Breast epithelium (tissue), 4 donors: ENCODE results near the gene KL. TPM values are rescaled to one million over a fixed set of nuclear protein-coding genes. Genes with fewer than 3 reads are reported as not detected.
A peak's percentile ranks its signal among the peaks of the same experiment; 100 is the strongest.

Experiments used
- DNase-seq, 2 donors: peaks; one replicate each; pipeline ENCODE4 v3.0.0-alpha.2; 2019; ENCODE audit warnings: low spot score in 2 of 2
- H3K27ac ChIP-seq, 2 donors: fragments of 200-600 bp; sonication (generic) in 1 of 2; one replicate each; pipeline ENCODE4 v1.5.1; 2016 to 2019; ENCODE audit warnings: mild to moderate bottlenecking in 1 of 2
- H3K27me3 ChIP-seq, 2 donors: fragments of 200-600 bp; sonication (generic) in 1 of 2; one replicate each; pipeline versions ENCODE4 v1.5.1 to v1.6.0; 2017 to 2019; ENCODE audit warnings: control low read depth in 1 of 2, mild to moderate bottlenecking in 1 of 2
- H3K36me3 ChIP-seq: fragments of 200-600 bp; one replicate; pipeline ENCODE4 v1.5.1; 2019
- H3K4me1 ChIP-seq, 2 donors: fragments of 200-600 bp; sonication (generic); one replicate each; pipeline ENCODE4 v1.5.1; 2016 to 2019; ENCODE audit warnings: control low read depth in 1 of 2
- H3K4me3 ChIP-seq, 3 donors: fragments of 200-600 bp; sonication (generic); 1 replicate in 2 of 3; 2 replicates in 1 of 3; pipeline ENCODE4 v1.5.1; 2016 to 2019; ENCODE audit warnings: mild to moderate bottlenecking in 3 of 3, moderate library complexity in 2 of 3
- H3K9me3 ChIP-seq, 2 donors: fragments of 200-600 bp; sonication (generic) in 1 of 2; one replicate each; pipeline ENCODE4 v1.5.1; 2016 to 2019; ENCODE audit warnings: control low read depth in 1 of 2
- CTCF ChIP-seq, 3 donors: fragments of 450-650 bp; IDR thresholded peaks; one replicate each; pipeline ENCODE4 v1.5.1; 2016 to 2017; ENCODE audit warnings: antibody characterized with exemption in 3 of 3, mild to moderate bottlenecking in 3 of 3, moderate library complexity in 3 of 3
- POLR2A ChIP-seq: fragments of 450-650 bp; IDR thresholded peaks from one replicate; pipeline ENCODE4 v1.6.1; 2016; ENCODE audit warnings: antibody characterized with exemption, mild to moderate bottlenecking, moderate library complexity
- POLR2AphosphoS5 ChIP-seq, 3 donors: sonication (generic); formaldehyde crosslinking; IDR thresholded peaks; one replicate each; pipeline ENCODE4 v1.6.1; 2017; ENCODE audit warnings: antibody characterized with exemption in 3 of 3
- intact Hi-C: fragments of 100-400 bp; cut with DNase I; formaldehyde crosslinking; loops from one replicate; pipeline ENCODE4 v1.15.1; 2023; ENCODE audit warnings: low total_unique reads
- total RNA-seq, 3 donors: library from RNA; depleted of rRNA; stranded (reverse); fragments of >200 nt; gene quantifications; one replicate each; pipeline ENCODE4 v1.1.0, GENCODE V29; 2016

Gene KL
- total RNA-seq, 3 donors from 2014 or later: 2.7 to 4.3 (median 2.9) TPM

GRCh38 chr13:33000365-33000764, 15.9 kb upstream of the KL start:
- intact Hi-C loops: no loop called here
- no peak overlapping the region for H3K4me3 ChIP-seq
- no peaks in the 10 kb centered on the region for H3K9me3 ChIP-seq
- no peaks in the 10 kb centered on the region for H3K27me3 ChIP-seq
- no peaks in the 10 kb centered on the region for H3K4me1 ChIP-seq
- no peaks in the 10 kb centered on the region for H3K36me3 ChIP-seq
- no peak overlapping the region for H3K27ac ChIP-seq
- TF ChIP-seq CTCF (IDR thresholded peaks at IDR 0.05) (no peak), POLR2AphosphoS5 (IDR thresholded peaks at IDR 0.05) (no peak), POLR2A (no peak)
- no peak for DNase-seq

GRCh38 chr13:33003458-33004019, 12.7 kb upstream of the KL start:
- no peaks in the 10 kb centered on the region for H3K4me1 ChIP-seq
- no peak for DNase-seq
- no peaks in the 10 kb centered on the region for H3K36me3 ChIP-seq
- no peaks in the 10 kb centered on the region for H3K27me3 ChIP-seq
- peaks cover 4 to 6% of the 10 kb centered on the region in 2 donors for H3K9me3 ChIP-seq
- H3K4me3 ChIP-seq: no peak overlapping the region
- TF ChIP-seq CTCF (IDR thresholded peaks at IDR 0.05): no peak
- intact Hi-C loops: no loop called here
- H3K27ac ChIP-seq: peak overlapping the region in 1 of 2 donors; percentile 84

GRCh38 chr13:33004511-33004910, 11.7 kb upstream of the KL start:
- peak overlapping the region; percentile 26 to 84 for H3K27ac ChIP-seq
- H3K4me3 ChIP-seq: no peak overlapping the region
- H3K27me3 ChIP-seq: no peaks in the 10 kb centered on the region
- no peak for DNase-seq
- TF ChIP-seq POLR2AphosphoS5 (IDR thresholded peaks at IDR 0.05) (peak in 1 of 3 donors; percentile 59), POLR2A (no peak)
- no peaks in the 10 kb centered on the region for H3K4me1 ChIP-seq
- intact Hi-C loops: no loop called here
- H3K36me3 ChIP-seq: no peaks in the 10 kb centered on the region
- peaks cover 4 to 7% of the 10 kb centered on the region in 2 donors for H3K9me3 ChIP-seq

- no peak for DNase-seq
- intact Hi-C loops: no loop called here
- Histone ChIP-seq H3K4me3 (no peak overlapping the region), H3K36me3 (no peaks in the 10 kb centered on the region), H3K9me3 (peaks cover 4 to 7% of the 10 kb centered on the region in 2 donors), H3K27me3 (no peaks in the 10 kb centered on the region), H3K27ac (no peak overlapping the region), H3K4me1 (no peaks in the 10 kb centered on the region)
- TF ChIP-seq CTCF (IDR thresholded peaks at IDR 0.05): no peak
- no peak for TF ChIP-seq POLR2A
- TF ChIP-seq POLR2AphosphoS5 (IDR thresholded peaks at IDR 0.05): no peak
Observed at GRCh38 chr13:33006134-33006533, 10.1 kb upstream of the KL start.

- DNase-seq: no peak
- Histone ChIP-seq H3K27ac (no peak overlapping the region), H3K4me3 (no peak overlapping the region), H3K4me1 (no peaks in the 10 kb centered on the region), H3K9me3 (peaks cover 4 to 7% of the 10 kb centered on the region in 2 donors), H3K36me3 (no peaks in the 10 kb centered on the region), H3K27me3 (no peaks in the 10 kb centered on the region)
- intact Hi-C loops: no loop called here
- TF ChIP-seq CTCF (IDR thresholded peaks at IDR 0.05) (no peak), POLR2AphosphoS5 (IDR thresholded peaks at IDR 0.05) (no peak), POLR2A (no peak)
Observed at GRCh38 chr13:33006638-33007037, 9.6 kb upstream of the KL start.

GRCh38 chr13:33007237-33007636, 9.0 kb upstream of the KL start:
- Histone ChIP-seq H3K4me3 (no peak overlapping the region), H3K9me3 (peaks cover 4 to 7% of the 10 kb centered on the region in 2 donors), H3K27ac (no peak overlapping the region), H3K27me3 (no peaks in the 10 kb centered on the region), H3K4me1 (no peaks in the 10 kb centered on the region), H3K36me3 (no peaks in the 10 kb centered on the region)
- DNase-seq: no peak
- TF ChIP-seq CTCF (IDR thresholded peaks at IDR 0.05): no peak
- TF ChIP-seq POLR2A: no peak
- no peak for TF ChIP-seq POLR2AphosphoS5 (IDR thresholded peaks at IDR 0.05)
- intact Hi-C loops: no loop called here
